Measurements from ENCODE around the gene CBX4.

GRCh38 chr17:79793924-79794304, 45.3 kb downstream of the CBX4 start:
- TF ChIP-seq CTCF (IDR thresholded peaks at IDR 0.05): no peak
- TF ChIP-seq POLR2A (IDR thresholded peaks at IDR 0.05): no peak
